Upper lobe of right lung (tissue), 1 donor: ENCODE data around the gene TTYH1. TPM values are rescaled to one million over a fixed set of nuclear protein-coding genes. Genes with fewer than 3 reads are reported as not detected.
"Not testable (repeated sequence)": the region's sequence is repeated elsewhere in the genome, so short reads cannot be mapped to it uniquely, and the experiment has no call there.

Source experiments
- ATAC-seq: fragments of 200-7000 bp; cut with Tn5 transposase; one replicate; pipeline ENCODE4 v1.9.1; 2020; ENCODE audit warnings: mild to moderate bottlenecking, moderate library complexity
- DNase-seq: peaks from one replicate; pipeline ENCODE4 v3.0.0-alpha.2; 2020
- H3K27ac ChIP-seq: fragments of 200-600 bp; one replicate; pipeline ENCODE4 v1.8.0; 2022
- H3K27me3 ChIP-seq: fragments of 200-600 bp; one replicate; pipeline ENCODE4 v1.8.0; 2022; ENCODE audit warnings: mild to moderate bottlenecking
- H3K36me3 ChIP-seq: fragments of 200-600 bp; one replicate; pipeline ENCODE4 v1.8.0; 2022
- H3K4me1 ChIP-seq: fragments of 200-600 bp; one replicate; pipeline ENCODE4 v1.8.0; 2022
- H3K4me3 ChIP-seq: fragments of 200-600 bp; one replicate; pipeline ENCODE4 v1.8.0; 2022; ENCODE audit warnings: mild to moderate bottlenecking
- H3K9me3 ChIP-seq: fragments of 200-600 bp; one replicate; pipeline ENCODE4 v1.8.0; 2022
- CTCF ChIP-seq: fragments of 200-600 bp; IDR thresholded peaks from one replicate; pipeline ENCODE4 v1.8.0; 2022; ENCODE audit warnings: antibody characterized with exemption
- intact Hi-C: fragments of 100-400 bp; cut with DNase I; formaldehyde crosslinking; loops from one replicate; pipeline ENCODE4 v1.11.0; 2022
- total RNA-seq: library from RNA; stranded (reverse); fragmentation: NEBNext Ultra II Directional; extraction: Animal tissue kit (Norgen Biotek cat#: 25700); gene quantifications from one replicate; pipeline ENCODE4 v1.2.1, GENCODE V29; 2021
- donor health status: DM: no; HTN: yes; CAD: no; lungs with severe emphysema.

TTYH1 gene
- total RNA-seq, 1 donor from 2014 or later: not detected

- H3K4me1 ChIP-seq: peaks cover 18% of the 10 kb centered on the region
- peaks cover 41% of the 10 kb centered on the region for H3K36me3 ChIP-seq
- intact Hi-C loops: no loop called here
- H3K9me3 ChIP-seq: no peaks in the 10 kb centered on the region
- peak; percentile 31 for TF ChIP-seq CTCF
- DNase-seq (peak; percentile 89), ATAC-seq (peak; percentile 40)
- peak overlapping the region; percentile 71 for H3K4me3 ChIP-seq
- H3K27me3 ChIP-seq: no peaks in the 10 kb centered on the region
- peak overlapping the region; percentile 98 for H3K27ac ChIP-seq
Measured at GRCh38 chr19:54462655-54463530, 47.6 kb downstream of the TTYH1 start.

DNA sequence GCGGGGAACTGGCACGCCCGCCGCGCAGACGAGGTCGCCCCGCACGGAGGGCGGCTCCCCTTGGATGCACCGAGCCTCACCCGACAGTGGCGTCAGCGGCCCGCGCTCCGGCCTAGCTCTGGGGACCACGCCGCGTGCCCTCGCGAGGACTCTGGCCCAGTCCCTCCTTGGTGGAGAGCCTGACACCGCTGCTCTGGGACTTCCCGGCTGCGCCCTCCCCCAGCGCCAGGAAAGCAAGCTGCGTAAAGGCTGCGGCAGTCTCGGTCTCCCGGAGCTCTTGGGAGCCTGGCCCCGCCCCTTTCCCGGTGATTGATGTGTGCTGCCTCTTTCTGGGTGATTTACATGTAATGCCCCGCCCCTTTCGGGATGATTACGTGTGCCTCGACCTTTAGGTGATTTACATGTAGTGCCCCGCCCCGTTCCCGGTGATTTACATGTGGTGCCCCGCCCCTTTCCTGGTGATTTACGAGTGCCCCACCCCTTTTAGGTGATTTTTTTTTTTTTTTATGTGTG, 48.3 kb downstream of the TTYH1 start, which contains the start of gene LENG9:
TSS of gene LENG9 (minus strand) at position 248 of the 513 bp plus-strand sequence. CDS start 252 bp downstream, outside the sequence.
- H3K36me3 ChIP-seq: peaks cover 34% of the 10 kb centered on the region
- ATAC-seq (peak; percentile 80), DNase-seq (peak; percentile 99)
- peak within 1 kb of the TSS; percentile 71 for H3K4me3 ChIP-seq
- peaks cover under 1% of the 10 kb centered on the region for H3K27me3 ChIP-seq
- intact Hi-C loops: no loop called here
- H3K4me1 ChIP-seq: peaks cover 18% of the 10 kb centered on the region
- TF ChIP-seq CTCF: no peak
- no peaks in the 10 kb centered on the region for H3K9me3 ChIP-seq
- peak within 1 kb of the TSS; percentile 98 for H3K27ac ChIP-seq

DNA sequence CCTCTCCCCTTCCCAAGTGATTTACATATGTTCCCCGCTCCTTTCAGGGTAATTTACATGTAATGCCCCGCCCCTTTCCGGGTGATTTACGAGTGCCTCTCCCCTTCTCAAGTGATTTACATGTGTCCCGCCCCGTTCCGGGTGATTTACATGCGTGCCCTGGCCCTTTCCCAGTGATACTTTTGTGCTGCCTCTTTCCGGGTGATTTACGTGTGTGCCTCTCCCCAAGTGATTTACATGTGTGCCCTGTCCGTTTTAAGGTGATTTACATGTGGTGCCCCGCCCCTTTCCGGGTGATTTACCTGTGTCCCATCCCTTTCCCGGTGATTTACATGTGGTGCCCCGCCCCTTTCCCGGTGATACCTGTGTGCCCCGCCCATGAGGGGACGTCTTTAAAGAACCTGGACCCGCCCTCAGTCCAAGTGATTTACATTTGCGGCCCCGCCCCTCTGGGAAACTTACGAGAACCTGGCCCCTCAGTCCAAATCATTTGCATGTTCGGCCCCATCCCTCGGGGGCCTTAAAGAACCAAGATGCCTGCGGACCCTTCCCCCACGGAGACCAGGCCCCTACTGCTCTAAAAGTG, 48.9 kb downstream of the TTYH1 start:
- H3K4me1 ChIP-seq: peaks cover 21% of the 10 kb centered on the region
- DNase-seq: peak; percentile 96
- peak overlapping the region; percentile 98 for H3K27ac ChIP-seq
- H3K36me3 ChIP-seq: peaks cover 29% of the 10 kb centered on the region
- intact Hi-C loops: no loop called here
- H3K9me3 ChIP-seq: no peaks in the 10 kb centered on the region
- ATAC-seq: peak; percentile 73
- H3K27me3 ChIP-seq: peaks cover 6% of the 10 kb centered on the region
- TF ChIP-seq CTCF: no peak
- peak overlapping the region; percentile 71 for H3K4me3 ChIP-seq

DNA sequence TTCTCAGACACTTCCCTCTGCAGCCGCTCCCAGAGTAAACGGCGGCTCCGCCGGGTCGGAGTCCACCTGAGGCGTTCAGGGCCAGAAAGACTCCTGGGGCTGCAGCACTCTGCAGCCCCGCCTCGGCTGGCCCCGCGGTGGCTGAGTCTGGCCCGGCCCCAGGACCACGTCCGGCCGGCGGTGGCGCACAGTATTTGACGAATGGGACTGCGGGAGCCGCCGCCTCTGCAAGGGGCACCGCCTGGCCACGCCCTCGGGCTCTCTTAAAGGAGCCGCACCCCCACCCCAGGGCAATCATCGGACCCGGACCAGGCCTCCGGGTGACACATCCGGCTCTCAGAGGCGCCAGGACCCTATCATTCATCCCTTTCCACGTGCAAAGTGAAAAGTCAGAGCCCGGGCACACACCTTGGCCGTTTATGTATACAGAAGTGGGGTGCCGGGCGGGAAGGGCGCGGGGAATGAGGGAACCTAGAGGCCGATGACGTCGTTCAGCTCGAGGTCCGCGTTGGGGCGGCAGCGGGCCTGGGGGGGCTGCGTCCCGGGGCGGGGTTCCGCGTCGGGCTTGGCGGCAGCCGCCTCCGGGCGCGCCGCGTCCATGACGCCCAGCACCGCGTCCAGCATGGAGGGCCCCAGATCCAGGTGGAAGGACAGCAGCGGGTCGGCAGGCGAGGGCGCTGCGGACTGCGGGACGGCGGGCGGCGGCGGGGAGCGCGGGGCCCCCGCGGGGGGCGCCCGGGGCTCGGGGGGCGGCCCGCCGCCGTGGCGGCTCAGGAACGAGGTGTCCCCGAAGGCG, 49.6 kb downstream of the TTYH1 start:
- Histone ChIP-seq H3K27ac (peak overlapping the region; percentile 98), H3K4me3 (peak overlapping the region; percentile 71), H3K36me3 (peaks cover 23% of the 10 kb centered on the region), H3K9me3 (no peaks in the 10 kb centered on the region), H3K4me1 (peaks cover 28% of the 10 kb centered on the region), H3K27me3 (peaks cover 11% of the 10 kb centered on the region)
- ATAC-seq (peak; percentile 74), DNase-seq (peak; percentile 97)
- intact Hi-C loops: no loop called here
- no peak for TF ChIP-seq CTCF

DNA sequence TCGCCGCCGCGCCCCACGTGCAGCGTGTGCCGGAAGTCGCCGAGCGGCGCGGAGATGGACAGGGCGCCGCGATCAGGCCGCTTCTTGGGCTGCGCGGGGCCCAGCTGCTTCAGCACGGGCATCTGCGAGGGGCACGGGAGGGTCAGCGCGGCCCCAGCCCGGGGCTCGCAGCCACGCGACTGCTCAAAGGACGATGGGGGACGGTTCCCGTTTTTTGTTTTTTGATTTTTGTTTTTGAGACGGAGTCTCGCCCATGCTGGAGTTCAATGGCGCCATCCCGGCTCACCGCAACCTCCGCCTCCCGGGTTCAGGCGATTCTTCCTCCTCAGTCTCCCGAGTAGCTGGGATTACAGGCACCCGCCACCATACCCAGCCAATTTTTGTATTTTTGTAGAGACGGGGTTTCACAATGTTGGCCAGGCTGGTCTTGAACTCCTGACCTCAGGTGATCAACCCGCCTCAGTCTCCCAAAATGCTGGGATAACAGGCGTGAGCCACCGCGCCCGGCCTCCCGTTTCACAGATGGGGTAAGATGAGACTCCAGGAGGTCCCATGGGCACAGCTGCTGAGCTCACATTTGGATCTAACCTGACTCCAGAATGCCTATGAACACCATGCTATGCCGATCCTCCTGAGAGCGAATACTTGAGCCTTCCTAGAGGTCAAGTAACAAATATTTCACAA, 50.3 kb downstream of the TTYH1 start:
- intact Hi-C loops: no loop called here
- Histone ChIP-seq H3K27me3 (peaks cover 18% of the 10 kb centered on the region), H3K27ac (no peak overlapping the region), H3K36me3 (peaks cover 15% of the 10 kb centered on the region), H3K4me1 (peaks cover 36% of the 10 kb centered on the region), H3K4me3 (no peak overlapping the region), H3K9me3 (no peaks in the 10 kb centered on the region)
- ATAC-seq (no peak), DNase-seq (no peak)
- TF ChIP-seq CTCF: no peak

DNA sequence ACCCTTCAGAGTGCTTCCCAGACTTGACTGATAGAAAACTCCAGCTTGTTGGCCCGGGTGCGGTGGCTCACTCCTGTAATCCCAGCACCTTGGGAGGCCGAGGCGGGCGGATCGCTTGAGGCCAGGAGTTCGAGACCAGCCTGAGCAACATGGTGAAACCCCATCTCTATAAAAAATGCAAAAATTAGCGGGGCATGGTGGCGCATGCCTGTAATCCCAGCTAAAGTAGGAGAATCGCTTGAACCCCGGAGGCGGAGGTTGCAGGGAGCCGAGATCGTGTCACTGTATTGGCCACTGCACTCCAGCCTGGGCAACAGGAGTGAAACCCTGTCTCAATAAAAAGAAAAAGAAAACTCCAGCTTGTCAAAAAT, 50.8 kb downstream of the TTYH1 start:
- Histone ChIP-seq H3K27me3 (peaks cover 24% of the 10 kb centered on the region), H3K4me1 (peaks cover 39% of the 10 kb centered on the region)
- H3K27ac ChIP-seq, DNase-seq, ATAC-seq, H3K4me3 ChIP-seq, intact Hi-C loops, H3K36me3 ChIP-seq, H3K9me3 ChIP-seq: not testable (repeated sequence)
